GM12873 (cell line): ENCODE data around the gene ODF4.

Experiments
- CTCF ChIP-seq: IDR thresholded peaks from 2 replicates; pipeline ENCODE4 v1.5.1; 2012; ENCODE audit warnings: low read depth, mild to moderate bottlenecking, moderate library complexity, low read length, control low read depth; ENCODE audit not compliant: insufficient read depth; ENCODE audit errors: missing control alignments

The ODF4 gene

DNA sequence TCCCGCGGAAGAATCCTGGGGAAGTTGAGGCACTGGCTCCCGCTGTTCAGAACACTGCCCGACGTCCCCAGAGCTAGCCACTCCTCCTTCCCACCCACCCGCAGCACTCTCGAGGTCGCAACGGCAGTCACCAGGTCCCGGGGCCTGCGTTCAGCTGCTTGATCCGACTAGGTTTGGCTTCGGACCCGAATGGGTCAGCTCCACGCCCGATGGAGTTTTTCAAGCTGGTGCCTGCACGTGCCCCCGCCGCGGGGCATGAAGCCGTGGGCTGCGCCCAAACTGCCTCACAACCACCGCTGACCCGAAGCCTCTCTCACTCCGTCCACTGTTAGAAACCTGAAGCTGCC is 12.4 kb upstream of the ODF4 start:
- no peak for TF ChIP-seq CTCF

- TF ChIP-seq CTCF, result no peak
These were observed 7.5 kb upstream of the ODF4 start for GRCh38 chr17:8332128-8332527.

DNA sequence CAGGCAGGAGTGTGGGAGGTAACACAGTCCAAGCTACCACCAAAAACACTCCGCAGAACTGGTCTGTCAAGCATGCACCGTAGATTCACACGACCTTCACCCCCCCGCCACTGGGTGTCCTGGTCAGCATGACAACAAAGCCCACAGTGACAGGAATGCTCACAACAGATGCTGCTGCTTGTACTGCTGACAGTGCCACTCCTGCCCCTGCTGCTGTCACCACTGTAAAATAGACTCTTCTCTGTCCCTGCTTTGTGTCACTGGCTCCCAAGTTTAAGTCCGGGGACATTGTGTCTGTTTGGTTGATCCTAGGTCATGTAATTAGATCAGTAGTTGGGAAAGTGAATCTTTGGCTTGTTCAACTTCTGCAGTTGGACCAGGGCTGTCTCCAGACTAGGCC is 7.0 kb upstream of the ODF4 start:
- no peak for TF ChIP-seq CTCF

GRCh38 chr17:8333281-8333680 is 6.4 kb upstream of the ODF4 start:
- TF ChIP-seq CTCF, result no peak

DNA sequence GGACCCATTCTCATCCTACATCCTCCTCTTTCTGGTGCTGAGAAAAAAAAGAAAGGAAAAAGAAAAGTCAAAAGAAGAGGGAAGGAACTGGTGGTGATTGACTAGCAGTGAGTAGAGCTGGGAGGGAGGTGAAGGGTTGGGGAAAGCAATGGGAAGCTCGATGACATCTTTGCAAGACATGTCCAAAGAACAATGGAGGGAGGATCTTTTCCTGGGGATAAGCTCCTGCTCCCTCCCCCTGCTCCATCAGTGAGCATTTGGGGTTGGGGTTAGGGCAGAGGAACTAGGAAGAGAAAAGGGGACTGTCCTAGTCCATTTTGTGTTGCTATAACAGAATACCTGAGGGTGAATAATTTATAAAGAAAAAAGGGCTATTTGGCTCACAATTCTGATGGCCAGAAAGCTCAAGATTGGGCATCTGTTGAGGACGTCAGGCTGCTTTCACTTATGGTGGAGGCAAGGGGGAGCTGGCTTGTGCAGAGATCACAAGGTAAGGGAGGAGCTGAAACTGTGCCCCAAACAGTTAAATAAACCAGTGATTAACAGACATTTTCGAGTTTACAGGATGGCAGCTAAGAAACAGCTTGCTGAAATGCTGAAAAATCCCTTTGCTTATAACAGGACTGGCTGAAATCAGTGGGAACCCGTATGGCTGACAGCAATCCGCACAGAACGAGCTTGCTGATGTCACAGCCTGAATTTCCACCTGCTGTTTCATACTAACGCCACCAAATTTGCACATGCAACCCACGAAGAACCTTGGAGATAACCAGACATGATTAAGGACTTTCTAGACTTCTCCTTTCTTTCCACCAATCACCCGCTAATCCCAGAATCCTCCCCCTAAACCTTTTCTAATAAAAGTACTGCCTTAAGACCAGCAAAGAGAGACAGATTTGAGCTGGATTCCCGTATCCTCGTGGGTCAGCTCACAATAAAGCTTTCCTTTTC is 1.6 kb upstream of the ODF4 start:
- no peak for TF ChIP-seq CTCF

DNA sequence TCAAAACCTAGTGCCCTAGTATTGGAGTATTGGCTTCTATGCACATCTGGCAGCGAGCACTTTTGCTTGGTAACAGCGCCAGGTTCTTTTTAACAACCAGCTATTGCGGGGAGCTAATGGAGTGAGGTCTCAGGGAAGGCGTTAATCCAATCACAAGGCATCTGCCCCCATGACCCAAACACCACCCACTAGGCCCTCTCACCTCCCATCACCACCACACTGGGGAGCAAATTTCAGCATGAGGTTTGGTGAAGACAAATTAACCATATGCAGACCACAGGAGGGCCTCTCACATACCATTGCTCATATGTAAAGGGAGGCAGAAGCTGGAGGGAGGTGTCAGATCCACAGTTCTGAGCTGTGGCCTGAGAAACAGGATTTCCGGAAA is 893 bp upstream of the ODF4 start:
- no peak for TF ChIP-seq CTCF

DNA sequence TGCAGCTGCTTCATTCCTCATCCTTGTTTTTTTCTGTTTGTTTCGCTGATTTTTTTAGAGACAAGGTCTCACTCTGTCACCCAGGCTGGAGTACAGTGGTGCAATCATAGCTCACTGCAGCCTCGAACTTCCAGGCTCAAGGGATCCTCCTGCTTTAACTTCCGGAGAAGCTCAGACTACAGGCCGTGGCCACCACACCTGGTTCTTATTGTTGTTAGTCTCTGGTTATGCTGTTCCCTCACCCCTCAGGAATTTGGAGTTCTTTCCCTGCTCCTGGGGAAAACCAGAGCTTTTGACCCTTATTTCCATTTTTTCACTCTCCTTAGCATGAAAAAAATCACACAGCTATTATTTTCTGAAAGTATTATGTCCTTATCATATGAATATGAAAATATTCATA is 1.8 kb downstream of the ODF4 start:
- no peak for TF ChIP-seq CTCF
